ENCODE data around the gene C5orf58.

C5orf58 gene

GRCh38 chr5:170250810-170251317, 18.1 kb downstream of the C5orf58 start:
- no peak for TF ChIP-seq CTCF (IDR thresholded peaks at IDR 0.05)

GRCh38 chr5:170251462-170251861, 18.7 kb downstream of the C5orf58 start:
- no peak for TF ChIP-seq CTCF (IDR thresholded peaks at IDR 0.05)

GRCh38 chr5:170252109-170252508, 19.3 kb downstream of the C5orf58 start:
- TF ChIP-seq CTCF (IDR thresholded peaks at IDR 0.05) = no peak

- no peak for TF ChIP-seq CTCF (IDR thresholded peaks at IDR 0.05)
Observed at GRCh38 chr5:170252720-170253350, 20.1 kb downstream of the C5orf58 start.

GRCh38 chr5:170254056-170254455, 21.3 kb downstream of the C5orf58 start:
- TF ChIP-seq CTCF (IDR thresholded peaks at IDR 0.05) = no peak

- TF ChIP-seq CTCF (IDR thresholded peaks at IDR 0.05) = no peak
Observed at GRCh38 chr5:170256571-170256970, 23.8 kb downstream of the C5orf58 start.

GRCh38 chr5:170257370-170257769, 24.6 kb downstream of the C5orf58 start:
- TF ChIP-seq CTCF (IDR thresholded peaks at IDR 0.05) = no peak
